H9 (cell line): Measurements from ENCODE around the gene MTIF2. TPM values are rescaled to one million over a fixed set of nuclear protein-coding genes. Genes with fewer than 3 reads are reported as not detected.

Source experiments
- DNase-seq: peaks from one replicate; pipeline ENCODE4 v3.0.0-alpha.2; 2017
- H2AFZ ChIP-seq: one replicate; pipeline ENCODE4 v1.6.1; 2013; ENCODE audit warnings: mild to moderate bottlenecking, low read length, control low read depth, moderate library complexity
- H2AK5ac ChIP-seq: 2 replicates; pipeline ENCODE4 v1.6.1; 2013; ENCODE audit warnings: low read length, control low read depth, mixed read lengths; ENCODE audit not compliant: insufficient read length
- H2BK120ac ChIP-seq: one replicate; pipeline ENCODE4 v1.6.1; 2013; ENCODE audit warnings: low read depth, mild to moderate bottlenecking, low read length, control low read depth, inconsistent platforms; ENCODE audit not compliant: poor library complexity, severe bottlenecking
- H2BK12ac ChIP-seq: 2 replicates; pipeline ENCODE4 v1.6.1; 2013; ENCODE audit warnings: low read length, control low read depth, mixed read lengths, low read depth; ENCODE audit not compliant: insufficient read length
- H2BK15ac ChIP-seq: 2 replicates; pipeline ENCODE4 v1.6.1; 2013; ENCODE audit warnings: low read depth, low read length, control low read depth
- H2BK20ac ChIP-seq: one replicate; pipeline ENCODE4 v1.6.1; 2013; ENCODE audit warnings: low read depth, mild to moderate bottlenecking, low read length, control low read depth, inconsistent platforms; ENCODE audit not compliant: poor library complexity, severe bottlenecking
- H2BK5ac ChIP-seq: 2 replicates; pipeline ENCODE4 v1.6.1; 2013; ENCODE audit warnings: low read length, control low read depth, mixed read lengths; ENCODE audit not compliant: insufficient read length
- H3K14ac ChIP-seq: 2 replicates; pipeline ENCODE4 v1.6.1; 2013; ENCODE audit warnings: low read length, control low read depth; ENCODE audit not compliant: insufficient read depth
- H3K18ac ChIP-seq: 2 replicates; pipeline ENCODE4 v1.6.1; 2013; ENCODE audit warnings: low read depth, mild to moderate bottlenecking, mixed read lengths, low read length, control low read depth; ENCODE audit not compliant: insufficient read length
- H3K23ac ChIP-seq: 2 replicates; pipeline ENCODE4 v1.6.1; 2013; ENCODE audit warnings: low read length, control low read depth, mixed read lengths, low read depth; ENCODE audit not compliant: insufficient read length
- H3K23me2 ChIP-seq: 2 replicates; pipeline ENCODE4 v1.6.1; 2013; ENCODE audit warnings: low read depth, mild to moderate bottlenecking, mixed read lengths, low read length, control low read depth; ENCODE audit not compliant: insufficient read length, poor library complexity, severe bottlenecking
- H3K27ac ChIP-seq: 2 replicates; pipeline ENCODE4 v1.5.1; 2013; ENCODE audit warnings: low read length, control low read depth, mixed read lengths, low read depth; ENCODE audit not compliant: insufficient read length
- H3K27me3 ChIP-seq: 2 replicates; pipeline ENCODE4 v1.6.1; 2013; ENCODE audit warnings: low read length, control low read depth, inconsistent platforms; ENCODE audit not compliant: insufficient read depth
- H3K4ac ChIP-seq: 2 replicates; pipeline ENCODE4 v1.6.1; 2013; ENCODE audit warnings: low read depth, mild to moderate bottlenecking, control low read depth, inconsistent platforms, low read length, moderate library complexity
- H3K4me1 ChIP-seq: 2 replicates; pipeline ENCODE4 v1.6.1; 2013; ENCODE audit warnings: low read length, control low read depth, inconsistent platforms; ENCODE audit not compliant: insufficient read depth
- H3K4me2 ChIP-seq: 2 replicates; pipeline ENCODE4 v1.6.1; 2013; ENCODE audit warnings: low read length, control low read depth, mixed read lengths; ENCODE audit not compliant: insufficient read length, insufficient read depth
- H3K56ac ChIP-seq: 2 replicates; pipeline ENCODE4 v1.6.1; 2013; ENCODE audit warnings: low read depth, mild to moderate bottlenecking, mixed read lengths, low read length, control low read depth; ENCODE audit not compliant: insufficient read length
- H3K79me1 ChIP-seq: 2 replicates; pipeline ENCODE4 v1.6.1; 2013; ENCODE audit warnings: low read depth, mild to moderate bottlenecking, moderate library complexity, low read length, control low read depth, inconsistent platforms; ENCODE audit not compliant: insufficient read depth, poor library complexity, severe bottlenecking
- H3K79me2 ChIP-seq: 2 replicates; pipeline ENCODE4 v1.6.1; 2013; ENCODE audit warnings: low read length, control low read depth, inconsistent platforms; ENCODE audit not compliant: insufficient read depth
- H3K9ac ChIP-seq: 2 replicates; pipeline ENCODE4 v1.6.1; 2013; ENCODE audit warnings: low read length, control low read depth, mixed read lengths; ENCODE audit not compliant: insufficient read length; ENCODE audit errors: extremely low read depth
- H3K9me3 ChIP-seq: one replicate; pipeline ENCODE4 v1.6.1; 2013; ENCODE audit warnings: low read depth, low read length, inconsistent platforms; ENCODE audit not compliant: control insufficient read depth
- H3T11ph ChIP-seq: one replicate; pipeline ENCODE4 v1.6.1; 2013; ENCODE audit warnings: mild to moderate bottlenecking, low read length, control low read depth, inconsistent platforms
- H4K20me1 ChIP-seq: one replicate; pipeline ENCODE4 v1.6.1; 2013; ENCODE audit not compliant: control insufficient read depth, insufficient read length, insufficient read depth
- H4K5ac ChIP-seq: 2 replicates; pipeline ENCODE4 v1.6.1; 2013; ENCODE audit warnings: low read depth, mild to moderate bottlenecking, mixed read lengths, low read length, control low read depth; ENCODE audit not compliant: insufficient read length
- H4K8ac ChIP-seq: replicated peaks from 2 replicates; pipeline ENCODE4 v1.6.1; 2013; ENCODE audit warnings: low read length, control low read depth, mixed read lengths, low read depth; ENCODE audit not compliant: insufficient read length
- H4K91ac ChIP-seq: 2 replicates; pipeline ENCODE4 v1.6.1; 2013; ENCODE audit warnings: low read depth, mild to moderate bottlenecking, moderate library complexity, mixed read lengths, low read length, control low read depth; ENCODE audit not compliant: insufficient read length
- H3K27ac Mint-ChIP-seq, 3 experiments: 2 replicates in 2 of 3; 3 replicates in 1 of 3; pipeline ENCODE4 v1.8.0; 2020 to 2021; ENCODE audit warnings: mixed read lengths in 3 of 3, mild to moderate bottlenecking in 1 of 3, moderate library complexity in 1 of 3
- H3K27me3 Mint-ChIP-seq: 2 replicates; pipeline ENCODE4 v1.8.0; 2021; ENCODE audit warnings: low read depth, mild to moderate bottlenecking, moderate library complexity, mixed read lengths
- H3K36me3 Mint-ChIP-seq, 3 experiments: 2 replicates in 2 of 3; 3 replicates in 1 of 3; pipeline ENCODE4 v1.8.0; 2020 to 2021; ENCODE audit warnings: low read depth in 3 of 3, mixed read lengths in 3 of 3; ENCODE audit not compliant: insufficient read depth in 1 of 3
- H3K4me1 Mint-ChIP-seq, 2 experiments: 2 replicates each; pipeline ENCODE4 v1.8.0; 2020; ENCODE audit warnings: mixed read lengths in 2 of 2
- H3K4me3 Mint-ChIP-seq, 2 experiments: 2 replicates in 1 of 2; 3 replicates in 1 of 2; pipeline ENCODE4 v1.8.0; 2020 to 2021; ENCODE audit warnings: mild to moderate bottlenecking in 2 of 2, mixed read lengths in 2 of 2, moderate library complexity in 1 of 2
- H3K9me3 Mint-ChIP-seq, 2 experiments: 2 replicates in 1 of 2; 3 replicates in 1 of 2; pipeline ENCODE4 v1.8.0; 2020; ENCODE audit warnings: mild to moderate bottlenecking in 2 of 2, mixed read lengths in 2 of 2, moderate library complexity in 1 of 2
- CTCF ChIP-seq: fragments of 200-600 bp; sonication (generic); conservative IDR thresholded peaks from 3 replicates; pipeline ENCODE4 v1.8.0; 2021; ENCODE audit warnings: antibody characterized with exemption, mild to moderate bottlenecking
- WGBS: extraction: QIAGEN DNeasy Blood & Tissue Kit; methylation state at CpG from one replicate; pipeline ENCODE4 v1.1.7; 2013; ENCODE audit warnings: missing lambda C conversion rate, low lambda C conversion rate, mixed read lengths; ENCODE audit not compliant: insufficient read length; ENCODE audit errors: extremely low coverage; 5-methylcytosine and 5-hydroxymethylcytosine counted together
- total RNA-seq: library from RNA; stranded (reverse); gene quantifications from 2 replicates; pipeline ENCODE4 v1.2.1, GENCODE V29; 2021

The MTIF2 gene
- total RNA-seq, 1 experiment from 2014 or later, result 35.6 TPM

DNA sequence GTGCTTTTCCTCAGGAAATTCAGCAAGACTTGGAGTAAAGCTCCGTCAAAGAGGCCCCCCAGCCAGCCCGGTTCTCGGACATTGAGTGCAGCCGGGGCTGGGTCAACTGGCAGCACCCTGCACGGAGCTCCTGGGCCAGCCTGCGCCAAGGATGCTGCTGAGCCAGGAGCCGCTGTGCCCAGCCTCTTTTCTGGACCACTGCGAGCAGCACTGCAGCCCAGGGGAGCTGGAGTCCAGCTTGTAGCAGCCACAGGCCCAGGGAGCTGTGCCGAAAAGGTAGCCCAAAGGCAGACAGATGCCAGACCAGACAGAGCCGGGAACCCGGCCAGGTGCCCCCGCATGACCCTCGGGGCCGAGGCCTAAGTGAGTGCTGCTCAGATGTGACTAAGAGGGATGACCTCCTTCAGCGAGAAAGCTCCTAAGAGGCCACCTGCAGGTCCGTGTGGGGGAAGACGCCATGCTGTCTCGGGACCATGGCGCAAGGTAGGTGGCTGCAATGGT is 44.2 kb downstream of the MTIF2 start:
- Histone ChIP-seq H3K4me2 (no peak overlapping the region), H3T11ph (no peak overlapping the region), H2AK5ac (no peak overlapping the region), H3K56ac (no peak overlapping the region), H2BK12ac (no peak overlapping the region), H3K23ac (no peak overlapping the region), H3K9me3 (no peaks in the 10 kb centered on the region), H3K9ac (no peak overlapping the region), H3K14ac (no peak overlapping the region), H3K4ac (no peak overlapping the region), H2BK5ac (no peak overlapping the region), H2BK15ac (no peak overlapping the region), H3K18ac (no peak overlapping the region), H3K27ac (no peak overlapping the region), H3K23me2 (no peaks in the 10 kb centered on the region), H4K20me1 (no peaks in the 10 kb centered on the region), H4K5ac (no peak overlapping the region), H4K91ac (no peak overlapping the region), H2AFZ (no peak overlapping the region), H3K27me3 (no peaks in the 10 kb centered on the region), H3K79me2 (no peaks in the 10 kb centered on the region), H2BK20ac (no peak overlapping the region), H3K79me1 (no peaks in the 10 kb centered on the region), H2BK120ac (no peak overlapping the region), H3K4me1 (no peaks in the 10 kb centered on the region), H4K8ac (no peak overlapping the region)
- no peak for TF ChIP-seq CTCF
- Mint-ChIP-seq H3K27me3 (no peaks in the 10 kb centered on the region), H3K4me1 (peaks cover 10 to 15% of the 10 kb centered on the region in 2 experiments), H3K27ac (no peak overlapping the region; a peak in 1 of 7 replicates), H3K9me3 (no peaks in the 10 kb centered on the region), H3K36me3 (peaks cover 3 to 10% (median 6%) of the 10 kb centered on the region in 3 experiments; a peak in 5 of 7 replicates), H3K4me3 (no peak overlapping the region; a peak in 1 of 5 replicates)
- peak; percentile 42 for DNase-seq
- no CpG with 5 or more reads among the region's 19 CpGs for WGBS
